ENCODE results near the gene SCCPDH. TPM values are rescaled to one million over a fixed set of nuclear protein-coding genes. Genes with fewer than 3 reads are reported as not detected.
"Not testable (repeated sequence)": the region's sequence is repeated elsewhere in the genome, so short reads cannot be mapped to it uniquely, and the experiment has no call there.

Gene SCCPDH
- total RNA-seq, 2 experiments from 2014 or later: 21.5 to 22.5 TPM

- H3K4me3 Mint-ChIP-seq: no peak overlapping the region
- H3K27ac Mint-ChIP-seq: no peak overlapping the region
- no peaks in the 10 kb centered on the region for H3K36me3 Mint-ChIP-seq
- H3K27me3 Mint-ChIP-seq: peaks cover 19% of the 10 kb centered on the region
- intact Hi-C loops (cut with micrococcal nuclease): no loop called here
- H3K4me1 Mint-ChIP-seq (ENCODE audit: low read depth): no peaks in the 10 kb centered on the region
- H3K9me3 Mint-ChIP-seq: no peaks in the 10 kb centered on the region
- CTCF ChIA-PET: no interaction called here
- POLR2A ChIA-PET: no interaction called here
- DNase-seq: no peak
These were observed 12.6 kb upstream of the SCCPDH start for GRCh38 chr1:246711548-246712003.

GRCh38 chr1:246712428-246712827 lies 11.8 kb upstream of the SCCPDH start:
- H3K4me3 Mint-ChIP-seq; intact Hi-C loops (cut with micrococcal nuclease); CTCF ChIA-PET; DNase-seq; POLR2A ChIA-PET; H3K9me3 Mint-ChIP-seq; H3K4me1 Mint-ChIP-seq (ENCODE audit: low read depth); H3K27ac Mint-ChIP-seq; H3K36me3 Mint-ChIP-seq: not testable (repeated sequence)
- H3K27me3 Mint-ChIP-seq: peaks cover 20% of the 10 kb centered on the region

GRCh38 chr1:246719361-246719760 lies 4.8 kb upstream of the SCCPDH start:
- H3K36me3 Mint-ChIP-seq; POLR2A ChIA-PET; H3K27ac Mint-ChIP-seq; DNase-seq; intact Hi-C loops (cut with micrococcal nuclease); CTCF ChIA-PET; H3K4me1 Mint-ChIP-seq (ENCODE audit: low read depth); H3K4me3 Mint-ChIP-seq: not testable (repeated sequence)
- peaks cover 15% of the 10 kb centered on the region for H3K27me3 Mint-ChIP-seq
- peaks cover 16% of the 10 kb centered on the region for H3K9me3 Mint-ChIP-seq

- H3K27ac Mint-ChIP-seq; H3K4me3 Mint-ChIP-seq; DNase-seq; H3K27me3 Mint-ChIP-seq; CTCF ChIA-PET; POLR2A ChIA-PET; H3K36me3 Mint-ChIP-seq; H3K4me1 Mint-ChIP-seq (ENCODE audit: low read depth): not testable (repeated sequence)
- intact Hi-C loops (cut with micrococcal nuclease): loop anchor here (5.0 kb wide), 1 partner anchor 34 kb away; no protein-coding TSS in a partner anchor
- H3K9me3 Mint-ChIP-seq: peaks cover 16% of the 10 kb centered on the region
These were observed 3.4 kb upstream of the SCCPDH start for GRCh38 chr1:246720814-246721213.

GRCh38 chr1:246722720-246723119 lies 1.5 kb upstream of the SCCPDH start:
- POLR2A ChIA-PET: no interaction called here
- no peak for DNase-seq
- CTCF ChIA-PET: interaction anchor here (0.6 kb wide), 1 partner anchor 397 kb away, joined by 3 read pairs; no protein-coding TSS in a partner anchor
- intact Hi-C loops (cut with micrococcal nuclease): loop anchor here (5.0 kb wide), 1 partner anchor 35 kb away; no protein-coding TSS in a partner anchor
- Mint-ChIP-seq H3K9me3 (peaks cover 21% of the 10 kb centered on the region), H3K27ac (no peak overlapping the region), H3K4me1 (ENCODE audit: low read depth) (peaks cover 7% of the 10 kb centered on the region), H3K27me3 (peaks cover 5% of the 10 kb centered on the region), H3K4me3 (peak overlapping the region; percentile 46), H3K36me3 (peaks cover 13% of the 10 kb centered on the region)

- Mint-ChIP-seq H3K27ac (no peak overlapping the region), H3K9me3 (peaks cover 31% of the 10 kb centered on the region), H3K36me3 (peaks cover 31% of the 10 kb centered on the region), H3K4me3 (peak overlapping the region; percentile 82), H3K4me1 (ENCODE audit: low read depth) (peaks cover 7% of the 10 kb centered on the region), H3K27me3 (peaks cover 5% of the 10 kb centered on the region)
- intact Hi-C loops (cut with micrococcal nuclease): loop anchor here (2.0 to 5.0 kb wide), 2 partner anchors 26 to 37 kb away; no protein-coding TSS in a partner anchor
- CTCF ChIA-PET: interaction anchor here (0.7 to 1.5 kb wide), 5 partner anchors 200 to 1571 kb away, joined by 3 to 5 read pairs (median 4); no protein-coding TSS in a partner anchor
- DNase-seq: peak; percentile 13
- POLR2A ChIA-PET: interaction anchor here (1.0 to 1.5 kb wide), 3 partner anchors 20 to 218 kb away, joined by 3 to 4 read pairs (median 3); partner anchors contain the start of gene SMYD3
These were observed 504 bp downstream of the SCCPDH start for GRCh38 chr1:246724731-246725095.

GRCh38 chr1:246725191-246725590 lies 982 bp downstream of the SCCPDH start:
- peaks cover 35% of the 10 kb centered on the region for H3K36me3 Mint-ChIP-seq
- ChIA-PET POLR2A (interaction anchor here (1.0 to 1.4 kb wide), 2 partner anchors 160 to 218 kb away, joined by 3 to 4 read pairs; partner anchors contain the start of gene SMYD3), CTCF (interaction anchor here (1.0 to 1.1 kb wide), 2 partner anchors 220 to 1572 kb away, joined by 3 to 5 read pairs; no protein-coding TSS in a partner anchor)
- peaks cover 30% of the 10 kb centered on the region for H3K9me3 Mint-ChIP-seq
- peaks cover 5% of the 10 kb centered on the region for H3K27me3 Mint-ChIP-seq
- no peak for DNase-seq
- H3K4me1 Mint-ChIP-seq (ENCODE audit: low read depth): peaks cover 7% of the 10 kb centered on the region
- H3K27ac Mint-ChIP-seq: no peak overlapping the region
- H3K4me3 Mint-ChIP-seq: peak overlapping the region; percentile 82
- intact Hi-C loops (cut with micrococcal nuclease): loop anchor here (2.0 kb wide), 1 partner anchor 26 kb away; no protein-coding TSS in a partner anchor

- no peak for DNase-seq
- Mint-ChIP-seq H3K4me1 (ENCODE audit: low read depth) (peaks cover 7% of the 10 kb centered on the region), H3K36me3 (peaks cover 43% of the 10 kb centered on the region), H3K4me3 (no peak overlapping the region), H3K27me3 (peaks cover 2% of the 10 kb centered on the region), H3K27ac (no peak overlapping the region), H3K9me3 (peaks cover 25% of the 10 kb centered on the region)
- POLR2A ChIA-PET: no interaction called here
- intact Hi-C loops (cut with micrococcal nuclease): no loop called here
- CTCF ChIA-PET: no interaction called here
These were observed 2.1 kb downstream of the SCCPDH start for GRCh38 chr1:246726255-246726679.

GRCh38 chr1:246726881-246727280 lies 2.7 kb downstream of the SCCPDH start:
- no peak overlapping the region for H3K4me3 Mint-ChIP-seq
- peaks cover 25% of the 10 kb centered on the region for H3K9me3 Mint-ChIP-seq
- DNase-seq: no peak
- H3K36me3 Mint-ChIP-seq: peaks cover 49% of the 10 kb centered on the region
- intact Hi-C loops (cut with micrococcal nuclease): no loop called here
- H3K27me3 Mint-ChIP-seq: peaks cover 2% of the 10 kb centered on the region
- no peak overlapping the region for H3K27ac Mint-ChIP-seq
- ChIA-PET POLR2A (no interaction called here), CTCF (no interaction called here)
- H3K4me1 Mint-ChIP-seq (ENCODE audit: low read depth): peaks cover 7% of the 10 kb centered on the region

- Mint-ChIP-seq H3K27me3 (no peaks in the 10 kb centered on the region), H3K4me3 (no peak overlapping the region), H3K27ac (no peak overlapping the region), H3K9me3 (peaks cover 25% of the 10 kb centered on the region), H3K36me3 (peaks cover 52% of the 10 kb centered on the region), H3K4me1 (ENCODE audit: low read depth) (peaks cover 7% of the 10 kb centered on the region)
- ChIA-PET CTCF (no interaction called here), POLR2A (no interaction called here)
- intact Hi-C loops (cut with micrococcal nuclease): no loop called here
- DNase-seq: no peak
These were observed 3.4 kb downstream of the SCCPDH start for GRCh38 chr1:246727594-246727993.

- ChIA-PET CTCF (no interaction called here), POLR2A (no interaction called here)
- Mint-ChIP-seq H3K36me3 (peaks cover 52% of the 10 kb centered on the region), H3K27ac (no peak overlapping the region), H3K27me3 (no peaks in the 10 kb centered on the region), H3K4me3 (no peak overlapping the region), H3K9me3 (peaks cover 25% of the 10 kb centered on the region), H3K4me1 (ENCODE audit: low read depth) (peaks cover 7% of the 10 kb centered on the region)
- no peak for DNase-seq
- intact Hi-C loops (cut with micrococcal nuclease): no loop called here
These were observed 4.1 kb downstream of the SCCPDH start for GRCh38 chr1:246728311-246728710.

GRCh38 chr1:246729040-246729439 lies 4.8 kb downstream of the SCCPDH start:
- Mint-ChIP-seq H3K36me3 (peaks cover 55% of the 10 kb centered on the region), H3K9me3 (peaks cover 25% of the 10 kb centered on the region)
- DNase-seq; CTCF ChIA-PET; H3K27me3 Mint-ChIP-seq; H3K4me3 Mint-ChIP-seq; POLR2A ChIA-PET; H3K27ac Mint-ChIP-seq; intact Hi-C loops (cut with micrococcal nuclease); H3K4me1 Mint-ChIP-seq (ENCODE audit: low read depth): not testable (repeated sequence)

- POLR2A ChIA-PET: no interaction called here
- CTCF ChIA-PET: no interaction called here
- H3K36me3 Mint-ChIP-seq: peaks cover 59% of the 10 kb centered on the region
These were observed 6.6 kb downstream of the SCCPDH start for GRCh38 chr1:246730839-246731238.

More at GRCh38 chr1:246730839-246731238, 6.6 kb downstream of the SCCPDH start:
- Mint-ChIP-seq H3K9me3 (peaks cover 25% of the 10 kb centered on the region), H3K4me1 (ENCODE audit: low read depth) (no peaks in the 10 kb centered on the region), H3K4me3 (no peak overlapping the region), H3K27me3 (no peaks in the 10 kb centered on the region), H3K27ac (no peak overlapping the region)
- no peak for DNase-seq
- intact Hi-C loops (cut with micrococcal nuclease): no loop called here

All from activated CD4-positive, alpha-beta memory T cell treated with anti-CD3 and anti-CD28 coated beads for 36 hours (primary cell).